ENCODE measurements around the gene SLC22A23.
A peak's percentile ranks its signal among the peaks of the same experiment; 100 is the strongest.

Gene SLC22A23

GRCh38 chr6:3450888-3451287, 6.0 kb downstream of the SLC22A23 start:
- in situ Hi-C loops (cut with HindIII; ENCODE audit: low pct_unique_long_range_greater_than_20kb, low sequenced_read_pairs): no loop called here
- TF ChIP-seq JUND (IDR thresholded peaks at IDR 0.05; ENCODE audit: low read depth): no peak
- DNase-seq (ENCODE audit: low read depth in 1 of 2, low spot score in 1 of 2): no peak

GRCh38 chr6:3449750-3450305, 7.0 kb downstream of the SLC22A23 start:
- in situ Hi-C loops (cut with HindIII; ENCODE audit: low pct_unique_long_range_greater_than_20kb, low sequenced_read_pairs): no loop called here
- DNase-seq (ENCODE audit: low read depth in 1 of 2, low spot score in 1 of 2): no peak
- TF ChIP-seq JUND (IDR thresholded peaks at IDR 0.05; ENCODE audit: low read depth): no peak

GRCh38 chr6:3449321-3449720, 7.5 kb downstream of the SLC22A23 start:
- in situ Hi-C loops (cut with HindIII; ENCODE audit: low pct_unique_long_range_greater_than_20kb, low sequenced_read_pairs): no loop called here
- DNase-seq (ENCODE audit: low read depth in 1 of 2, low spot score in 1 of 2): no peak
- TF ChIP-seq JUND (IDR thresholded peaks at IDR 0.05; ENCODE audit: low read depth): no peak

GRCh38 chr6:3447005-3447404, 9.8 kb downstream of the SLC22A23 start:
- in situ Hi-C loops (cut with HindIII; ENCODE audit: low pct_unique_long_range_greater_than_20kb, low sequenced_read_pairs): no loop called here
- TF ChIP-seq JUND (IDR thresholded peaks at IDR 0.05; ENCODE audit: low read depth): no peak
- no peak for DNase-seq (ENCODE audit: low read depth in 1 of 2, low spot score in 1 of 2)

- TF ChIP-seq JUND (IDR thresholded peaks at IDR 0.05; ENCODE audit: low read depth): no peak
- in situ Hi-C loops (cut with HindIII; ENCODE audit: low pct_unique_long_range_greater_than_20kb, low sequenced_read_pairs): no loop called here
- DNase-seq (ENCODE audit: low read depth in 1 of 2, low spot score in 1 of 2): no peak
These were observed 10.7 kb downstream of the SLC22A23 start for GRCh38 chr6:3446184-3446583.

GRCh38 chr6:3444276-3445088, 12.4 kb downstream of the SLC22A23 start:
- in situ Hi-C loops (cut with HindIII; ENCODE audit: low pct_unique_long_range_greater_than_20kb, low sequenced_read_pairs): no loop called here
- DNase-seq (ENCODE audit: low read depth in 1 of 2, low spot score in 1 of 2): no peak
- TF ChIP-seq JUND (IDR thresholded peaks at IDR 0.05; ENCODE audit: low read depth): no peak

GRCh38 chr6:3443221-3443515, 13.7 kb downstream of the SLC22A23 start:
- no peak for TF ChIP-seq JUND (IDR thresholded peaks at IDR 0.05; ENCODE audit: low read depth)
- in situ Hi-C loops (cut with HindIII; ENCODE audit: low pct_unique_long_range_greater_than_20kb, low sequenced_read_pairs): no loop called here
- no peak for DNase-seq (ENCODE audit: low read depth in 1 of 2, low spot score in 1 of 2)

GRCh38 chr6:3442431-3443220, 14.2 kb downstream of the SLC22A23 start:
- in situ Hi-C loops (cut with HindIII; ENCODE audit: low pct_unique_long_range_greater_than_20kb, low sequenced_read_pairs): no loop called here
- TF ChIP-seq JUND (IDR thresholded peaks at IDR 0.05; ENCODE audit: low read depth): no peak
- DNase-seq (ENCODE audit: low read depth in 1 of 2, low spot score in 1 of 2): no peak

- in situ Hi-C loops (cut with HindIII; ENCODE audit: low pct_unique_long_range_greater_than_20kb, low sequenced_read_pairs): no loop called here
- no peak for DNase-seq (ENCODE audit: low read depth in 1 of 2, low spot score in 1 of 2)
- no peak for TF ChIP-seq JUND (IDR thresholded peaks at IDR 0.05; ENCODE audit: low read depth)
These were observed 15.9 kb downstream of the SLC22A23 start for GRCh38 chr6:3440911-3441310.

GRCh38 chr6:3439961-3440360, 16.9 kb downstream of the SLC22A23 start:
- peak in 1 of 2 experiments; percentile 37 for DNase-seq (ENCODE audit: low read depth in 1 of 2, low spot score in 1 of 2)
- no peak for TF ChIP-seq JUND (IDR thresholded peaks at IDR 0.05; ENCODE audit: low read depth)
- in situ Hi-C loops (cut with HindIII; ENCODE audit: low pct_unique_long_range_greater_than_20kb, low sequenced_read_pairs): no loop called here

GRCh38 chr6:3438190-3439167, 18.4 kb downstream of the SLC22A23 start:
- in situ Hi-C loops (cut with HindIII; ENCODE audit: low pct_unique_long_range_greater_than_20kb, low sequenced_read_pairs): no loop called here
- TF ChIP-seq JUND (IDR thresholded peaks at IDR 0.05; ENCODE audit: low read depth): no peak
- no peak for DNase-seq (ENCODE audit: low read depth in 1 of 2, low spot score in 1 of 2)

GRCh38 chr6:3433005-3433404, 23.8 kb downstream of the SLC22A23 start:
- in situ Hi-C loops (cut with HindIII; ENCODE audit: low pct_unique_long_range_greater_than_20kb, low sequenced_read_pairs): no loop called here
- no peak for TF ChIP-seq JUND (IDR thresholded peaks at IDR 0.05; ENCODE audit: low read depth)
- DNase-seq (ENCODE audit: low read depth in 1 of 2, low spot score in 1 of 2): peak in 1 of 2 experiments; percentile 68

All from T47D (cell line).